ENCODE results near the gene CTPS2.
A peak's percentile ranks its signal among the peaks of the same experiment; 100 is the strongest.

Gene CTPS2

GRCh38 chrX:16560173-16560572, 152.3 kb downstream of the CTPS2 start:
- in situ Hi-C loops (cut with HindIII; ENCODE audit: low sequenced_read_pairs): no loop called here
- TF ChIP-seq, protein P1, sequence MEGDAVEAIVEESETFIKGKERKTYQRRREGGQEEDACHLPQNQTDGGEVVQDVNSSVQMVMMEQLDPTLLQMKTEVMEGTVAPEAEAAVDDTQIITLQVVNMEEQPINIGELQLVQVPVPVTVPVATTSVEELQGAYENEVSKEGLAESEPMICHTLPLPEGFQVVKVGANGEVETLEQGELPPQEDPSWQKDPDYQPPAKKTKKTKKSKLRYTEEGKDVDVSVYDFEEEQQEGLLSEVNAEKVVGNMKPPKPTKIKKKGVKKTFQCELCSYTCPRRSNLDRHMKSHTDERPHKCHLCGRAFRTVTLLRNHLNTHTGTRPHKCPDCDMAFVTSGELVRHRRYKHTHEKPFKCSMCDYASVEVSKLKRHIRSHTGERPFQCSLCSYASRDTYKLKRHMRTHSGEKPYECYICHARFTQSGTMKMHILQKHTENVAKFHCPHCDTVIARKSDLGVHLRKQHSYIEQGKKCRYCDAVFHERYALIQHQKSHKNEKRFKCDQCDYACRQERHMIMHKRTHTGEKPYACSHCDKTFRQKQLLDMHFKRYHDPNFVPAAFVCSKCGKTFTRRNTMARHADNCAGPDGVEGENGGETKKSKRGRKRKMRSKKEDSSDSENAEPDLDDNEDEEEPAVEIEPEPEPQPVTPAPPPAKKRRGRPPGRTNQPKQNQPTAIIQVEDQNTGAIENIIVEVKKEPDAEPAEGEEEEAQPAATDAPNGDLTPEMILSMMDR (IDR thresholded peaks at IDR 0.05; ENCODE audit: low read depth, low read length, missing control alignments): no peak
- DNase-seq (ENCODE audit: low read depth): no peak
- no peak overlapping the region for H3K4me3 ChIP-seq (ENCODE audit: low read depth, low read length)

DNA sequence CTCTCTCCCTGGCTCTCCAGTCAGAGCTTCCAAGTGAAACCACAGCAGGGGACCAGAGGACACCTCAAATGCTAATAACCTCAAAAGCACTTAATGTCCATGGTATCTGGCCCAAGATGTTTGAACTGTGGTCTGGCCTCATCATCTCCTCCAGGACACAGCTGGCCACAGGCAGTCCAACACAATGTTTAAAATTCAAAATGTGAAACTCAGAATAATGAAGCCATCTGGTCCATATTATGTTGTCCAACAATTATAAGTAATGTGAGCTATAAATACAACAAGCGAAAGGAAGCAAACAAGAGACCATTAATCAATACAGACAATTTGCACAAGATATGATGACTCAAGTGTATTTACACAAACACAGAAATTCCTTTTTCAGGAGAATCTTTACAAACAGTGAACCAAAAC, 153.3 kb downstream of the CTPS2 start:
- TF ChIP-seq, protein P1 (IDR thresholded peaks at IDR 0.05; ENCODE audit: low read depth, low read length, missing control alignments): no peak
- in situ Hi-C loops (cut with HindIII; ENCODE audit: low sequenced_read_pairs): no loop called here
- peak; percentile 24 for DNase-seq (ENCODE audit: low read depth)
- H3K4me3 ChIP-seq (ENCODE audit: low read depth, low read length): no peak overlapping the region

GRCh38 chrX:16558489-16558888, 154.0 kb downstream of the CTPS2 start:
- H3K4me3 ChIP-seq (ENCODE audit: low read depth, low read length): no peak overlapping the region
- no peak for DNase-seq (ENCODE audit: low read depth)
- TF ChIP-seq, protein P1 (IDR thresholded peaks at IDR 0.05; ENCODE audit: low read depth, low read length, missing control alignments): no peak
- in situ Hi-C loops (cut with HindIII; ENCODE audit: low sequenced_read_pairs): no loop called here

DNA sequence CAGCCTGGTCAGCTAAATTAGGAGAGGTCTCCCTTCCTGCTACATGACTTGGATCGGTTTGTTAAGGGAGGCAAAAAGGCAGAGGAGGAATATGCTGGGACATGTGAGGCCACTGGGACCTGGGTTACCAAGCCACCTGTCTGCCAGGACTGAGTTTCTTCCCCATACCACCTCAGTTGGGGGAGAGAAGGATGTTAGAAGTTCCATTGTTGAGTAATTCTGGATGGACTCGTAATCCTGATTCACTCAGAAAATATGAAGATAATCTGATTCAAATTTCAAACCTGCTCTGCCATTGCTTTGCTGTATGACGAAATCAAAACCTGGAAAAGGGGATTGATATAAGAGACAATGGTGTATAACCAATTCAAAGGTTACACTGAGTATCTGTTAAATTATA, 159.9 kb downstream of the CTPS2 start:
- in situ Hi-C loops (cut with HindIII; ENCODE audit: low sequenced_read_pairs): no loop called here
- TF ChIP-seq, protein P1 (IDR thresholded peaks at IDR 0.05; ENCODE audit: low read depth, low read length, missing control alignments): no peak
- no peak overlapping the region for H3K4me3 ChIP-seq (ENCODE audit: low read depth, low read length)
- no peak for DNase-seq (ENCODE audit: low read depth)

- in situ Hi-C loops (cut with HindIII; ENCODE audit: low sequenced_read_pairs): no loop called here
- TF ChIP-seq, protein P1 (IDR thresholded peaks at IDR 0.05; ENCODE audit: low read depth, low read length, missing control alignments): no peak
- H3K4me3 ChIP-seq (ENCODE audit: low read depth, low read length): no peak overlapping the region
- DNase-seq (ENCODE audit: low read depth): no peak
These were observed 164.8 kb downstream of the CTPS2 start for GRCh38 chrX:16547644-16548043.

- in situ Hi-C loops (cut with HindIII; ENCODE audit: low sequenced_read_pairs): no loop called here
- TF ChIP-seq, protein P1 (IDR thresholded peaks at IDR 0.05; ENCODE audit: low read depth, low read length, missing control alignments): no peak
- H3K4me3 ChIP-seq (ENCODE audit: low read depth, low read length): no peak overlapping the region
- no peak for DNase-seq (ENCODE audit: low read depth)
These were observed 167.5 kb downstream of the CTPS2 start for GRCh38 chrX:16544969-16545368.
